Spinal cord (tissue), 10 donors: Measurements from ENCODE around the gene ATP13A1. TPM values are rescaled to one million over a fixed set of nuclear protein-coding genes. Genes with fewer than 3 reads are reported as not detected.
"Not testable (repeated sequence)": the region's sequence is repeated elsewhere in the genome, so short reads cannot be mapped to it uniquely, and the experiment has no call there.

Source experiments
- DNase-seq, 6 donors: peaks; one replicate each; pipeline versions ENCODE4 v3.0.0 to v3.0.0-alpha.2; 2013 to 2015; ENCODE audit warnings: low spot score in 6 of 6, low read depth in 4 of 6
- H3K27ac ChIP-seq: one replicate; pipeline ENCODE4 v1.5.1; 2013; ENCODE audit warnings: low read depth, low read length, control low read depth
- H3K27me3 ChIP-seq: one replicate; pipeline ENCODE4 v1.6.1; 2013; ENCODE audit warnings: low read length; ENCODE audit not compliant: control insufficient read depth, insufficient read depth
- H3K36me3 ChIP-seq: one replicate; pipeline ENCODE4 v1.6.1; 2013; ENCODE audit warnings: low read length; ENCODE audit not compliant: control insufficient read depth, insufficient read depth
- H3K4me1 ChIP-seq: one replicate; pipeline ENCODE4 v1.6.1; 2013; ENCODE audit warnings: low read length; ENCODE audit not compliant: control insufficient read depth, insufficient read depth
- H3K4me3 ChIP-seq: one replicate; pipeline ENCODE4 v1.5.1; 2013; ENCODE audit warnings: low read depth, low read length, control low read depth
- H3K9me3 ChIP-seq: one replicate; pipeline ENCODE4 v1.6.1; 2013; ENCODE audit warnings: low read length; ENCODE audit not compliant: control insufficient read depth, insufficient read depth
- WGBS: methylation state at CpG from one replicate; pipeline ENCODE4 v1.1.5; 2013; ENCODE audit warnings: missing lambda C conversion rate; ENCODE audit not compliant: insufficient coverage; 5-methylcytosine and 5-hydroxymethylcytosine counted together
- polyA plus RNA-seq, 2 donors: library from polyadenylated mRNA; unstranded; fragments of 120-200 nt; gene quantifications; one replicate each; pipeline ENCODE4 v1.2.1, GENCODE V29; 2013; ENCODE audit not compliant: insufficient read length in 2 of 2
- total RNA-seq, 2 donors: library from RNA; depleted of rRNA in 1 of 2; stranded (reverse); fragments of 120-200 nt in 1 of 2; fragments of >200 nt in 1 of 2; gene quantifications; one replicate each; pipeline versions ENCODE4 v1.2.3 to v1.2.4, GENCODE V29; 2013 to 2014
- donor health status: healthy.

Gene ATP13A1
- total and polyA plus RNA-seq, 4 donors = 21.3 to 82.2 (median 50.8) TPM

DNA sequence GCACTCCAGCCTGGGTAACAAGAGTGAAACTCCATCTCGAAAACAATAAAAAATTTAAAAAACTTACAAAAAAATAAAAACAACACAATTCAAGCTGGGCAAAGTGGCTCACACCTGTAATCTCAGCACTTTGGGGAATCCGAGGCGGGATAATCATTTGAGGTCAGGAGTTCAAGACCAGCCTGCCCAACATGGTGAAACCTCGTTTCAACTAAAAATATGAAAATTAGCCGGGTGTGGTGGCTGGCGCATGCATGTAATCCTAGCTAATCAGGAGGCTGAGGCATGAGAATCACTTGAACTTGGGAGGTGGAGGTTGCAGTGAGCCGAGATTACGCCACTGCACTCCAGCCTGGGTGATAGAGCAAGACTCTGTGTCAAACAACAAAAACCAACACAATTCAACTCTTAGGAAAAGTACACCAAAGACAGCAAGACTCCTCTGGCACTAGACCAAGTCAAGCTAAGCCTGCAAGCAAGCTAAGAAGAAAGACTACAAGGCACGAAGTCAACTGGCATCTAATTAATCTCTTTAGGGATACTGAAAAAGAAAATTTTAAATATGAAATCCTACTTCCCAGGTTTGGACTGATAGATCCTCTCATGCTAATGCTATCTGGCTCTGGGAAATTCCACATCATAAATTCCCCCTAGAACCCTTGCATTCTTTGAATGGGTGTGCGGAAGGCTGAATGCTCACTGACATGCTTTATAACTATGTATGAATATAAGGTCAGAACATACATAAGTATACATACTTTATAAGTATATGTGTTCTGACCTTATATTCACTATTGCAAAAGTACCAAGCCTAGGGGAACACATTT lies 52.9 kb downstream of the ATP13A1 start:
- Histone ChIP-seq H3K36me3 (peaks cover 11% of the 10 kb centered on the region), H3K4me3 (no peak overlapping the region), H3K27ac (no peak overlapping the region), H3K27me3 (no peaks in the 10 kb centered on the region), H3K9me3 (no peaks in the 10 kb centered on the region), H3K4me1 (no peaks in the 10 kb centered on the region)
- WGBS = 89% methylated on average over 6 of the region's 10 CpGs
- peak in 1 of 6 donors; percentile 34 for DNase-seq

DNA sequence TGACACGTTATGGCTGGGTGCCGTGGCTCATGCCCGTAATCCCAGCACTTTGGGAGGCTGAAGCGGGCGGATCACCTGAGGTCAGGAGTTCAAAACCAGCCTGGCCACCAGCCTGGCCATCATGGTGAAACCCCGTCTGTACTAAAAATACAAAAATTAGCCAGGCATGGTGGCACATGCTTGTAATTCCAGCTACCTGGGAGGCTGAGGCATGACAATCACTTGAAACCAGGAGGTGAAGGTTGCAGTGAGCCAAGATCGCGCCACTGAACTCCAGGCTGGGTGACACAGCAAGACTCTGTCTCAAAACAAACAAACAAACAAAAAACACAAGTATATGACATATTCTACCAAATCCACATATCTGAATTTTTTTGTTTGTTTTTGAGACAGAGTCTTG lies 56.8 kb downstream of the ATP13A1 start:
- H3K27ac ChIP-seq = not testable (repeated sequence)
- 96% methylated on average over 6 of the region's 8 CpGs for WGBS

DNA sequence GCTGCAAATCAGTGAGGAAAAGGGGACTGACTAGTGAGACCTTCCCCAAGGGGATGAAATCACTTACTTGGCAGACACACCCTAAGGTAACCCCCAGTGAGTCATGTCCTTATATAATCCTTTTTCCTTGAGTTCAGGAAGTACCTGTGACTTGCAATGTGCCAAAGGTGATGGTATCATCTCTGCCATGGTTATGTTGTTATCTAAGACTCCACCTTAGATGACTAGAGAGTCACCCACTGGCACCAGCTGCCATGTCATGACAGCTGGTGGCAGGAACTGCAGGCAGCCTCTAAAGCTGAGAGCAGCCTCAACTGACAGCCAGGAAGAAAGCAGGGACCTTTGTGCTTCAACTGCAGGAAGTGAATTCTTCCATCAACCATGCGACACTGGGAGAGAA lies 57.5 kb downstream of the ATP13A1 start:
- WGBS = no CpG with 5 or more reads among the region's 1 CpG
- no peak overlapping the region for H3K27ac ChIP-seq

More for the DNA sequence above, 56.8 kb downstream of the ATP13A1 start:
- H3K36me3 ChIP-seq = peaks cover 11% of the 10 kb centered on the region
- not testable (repeated sequence) for H3K27me3 ChIP-seq, H3K9me3 ChIP-seq, DNase-seq, H3K4me1 ChIP-seq, H3K4me3 ChIP-seq

DNA sequence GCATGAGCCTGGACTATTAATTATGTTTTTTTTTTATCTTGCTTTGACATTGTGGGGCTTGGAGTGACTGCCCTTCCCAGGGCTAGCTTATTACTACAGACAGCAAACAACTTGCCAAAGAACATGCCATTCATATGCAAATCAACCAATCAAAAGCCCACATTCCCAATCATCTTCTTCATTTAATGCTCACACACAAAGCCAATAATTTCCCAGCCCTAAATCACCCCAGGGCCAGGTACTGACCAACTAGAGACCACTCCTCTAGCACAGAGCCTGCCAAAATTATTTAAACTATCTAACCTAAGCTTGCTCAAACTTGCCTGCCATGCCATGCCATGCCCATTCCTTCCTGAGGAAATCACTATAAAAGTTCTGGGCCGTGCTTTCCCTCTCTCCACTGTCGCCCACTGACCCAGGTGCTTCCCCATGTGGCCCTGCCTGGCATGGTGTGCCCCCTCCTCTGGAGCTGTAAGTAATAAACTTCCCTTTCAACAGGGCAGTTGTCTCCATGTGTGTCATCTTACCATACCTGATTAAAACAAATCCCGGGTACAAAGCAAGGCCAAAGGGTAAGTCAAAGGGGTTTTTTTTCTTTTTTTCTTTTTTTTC lies 60.7 kb downstream of the ATP13A1 start:
- peaks cover 14% of the 10 kb centered on the region for H3K36me3 ChIP-seq
- WGBS = 21% methylated on average over 2 of the region's 3 CpGs
- no peak overlapping the region for H3K4me3 ChIP-seq
- DNase-seq = no peak
- no peak overlapping the region for H3K27ac ChIP-seq
- H3K27me3 ChIP-seq = no peaks in the 10 kb centered on the region
- no peaks in the 10 kb centered on the region for H3K4me1 ChIP-seq
- no peaks in the 10 kb centered on the region for H3K9me3 ChIP-seq

More for the DNA sequence above, 57.5 kb downstream of the ATP13A1 start:
- no peaks in the 10 kb centered on the region for H3K27me3 ChIP-seq
- DNase-seq = no peak
- peaks cover 11% of the 10 kb centered on the region for H3K36me3 ChIP-seq
- H3K4me1 ChIP-seq = no peaks in the 10 kb centered on the region
- H3K4me3 ChIP-seq = no peak overlapping the region
- H3K9me3 ChIP-seq = no peaks in the 10 kb centered on the region

DNA sequence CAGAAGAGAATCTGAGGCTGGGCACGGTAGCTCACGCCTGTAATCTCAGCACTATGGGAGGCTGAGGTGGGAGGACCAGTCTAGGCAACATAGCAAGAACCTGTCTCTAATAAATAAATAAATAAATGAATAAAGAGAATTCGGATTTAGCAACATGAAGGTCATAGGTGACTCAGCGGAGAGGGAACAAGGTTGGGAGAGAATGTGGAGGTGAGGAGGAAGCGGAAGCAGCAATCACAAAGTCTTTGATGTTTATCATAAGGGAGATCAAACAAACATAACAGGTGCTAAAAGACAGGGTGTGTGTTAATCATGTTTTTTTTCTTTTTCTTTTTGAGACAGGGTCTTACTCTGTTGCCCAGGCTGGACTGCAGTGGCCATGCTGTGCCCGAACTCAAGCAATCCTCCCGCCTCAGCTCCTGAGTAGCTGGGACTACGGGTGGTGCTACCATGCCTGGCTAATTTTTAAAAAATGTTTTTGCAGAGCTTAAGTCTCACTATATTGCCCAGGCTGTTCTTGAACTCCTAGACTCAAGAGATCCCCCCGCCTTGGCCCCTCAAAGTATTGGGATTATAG lies 61.3 kb downstream of the ATP13A1 start:
- no peak for DNase-seq
- no peak overlapping the region for H3K27ac ChIP-seq
- peaks cover 16% of the 10 kb centered on the region for H3K36me3 ChIP-seq
- no peaks in the 10 kb centered on the region for H3K27me3 ChIP-seq
- H3K4me3 ChIP-seq = no peak overlapping the region
- H3K4me1 ChIP-seq = no peaks in the 10 kb centered on the region
- H3K9me3 ChIP-seq = no peaks in the 10 kb centered on the region
- WGBS = 92% methylated on average over 5 of the region's 9 CpGs

DNA sequence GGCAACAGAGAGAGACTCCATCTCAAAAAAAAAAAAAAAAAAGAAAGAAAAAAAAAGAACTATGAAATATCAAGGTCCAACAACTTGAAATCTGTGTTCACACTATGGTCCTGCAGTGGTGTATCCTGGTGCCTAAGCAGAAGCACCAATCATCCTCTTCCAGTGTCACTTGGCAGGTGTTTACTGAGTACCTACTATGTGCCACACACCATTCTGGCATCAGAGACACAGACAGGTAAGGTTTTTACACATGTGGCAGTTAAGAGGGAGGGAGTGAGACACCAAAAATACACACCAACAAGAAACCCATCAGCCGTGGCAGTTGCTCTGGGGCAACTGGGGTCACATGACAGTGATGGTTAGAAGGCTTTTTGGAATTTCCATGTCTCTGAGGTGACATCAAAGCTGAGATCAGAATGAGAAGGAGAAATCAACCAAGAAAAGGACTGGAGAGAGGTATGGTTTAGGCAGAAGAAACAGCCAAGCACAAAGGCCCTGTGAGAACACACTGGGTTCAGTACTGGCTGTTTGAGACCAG lies 62.6 kb downstream of the ATP13A1 start:
- H3K9me3 ChIP-seq = no peaks in the 10 kb centered on the region
- no CpG with 5 or more reads among the region's 1 CpG for WGBS
- H3K4me3 ChIP-seq = no peak overlapping the region
- H3K36me3 ChIP-seq = peaks cover 18% of the 10 kb centered on the region
- DNase-seq = no peak
- H3K27ac ChIP-seq = no peak overlapping the region
- H3K4me1 ChIP-seq = no peaks in the 10 kb centered on the region
- H3K27me3 ChIP-seq = no peaks in the 10 kb centered on the region

DNA sequence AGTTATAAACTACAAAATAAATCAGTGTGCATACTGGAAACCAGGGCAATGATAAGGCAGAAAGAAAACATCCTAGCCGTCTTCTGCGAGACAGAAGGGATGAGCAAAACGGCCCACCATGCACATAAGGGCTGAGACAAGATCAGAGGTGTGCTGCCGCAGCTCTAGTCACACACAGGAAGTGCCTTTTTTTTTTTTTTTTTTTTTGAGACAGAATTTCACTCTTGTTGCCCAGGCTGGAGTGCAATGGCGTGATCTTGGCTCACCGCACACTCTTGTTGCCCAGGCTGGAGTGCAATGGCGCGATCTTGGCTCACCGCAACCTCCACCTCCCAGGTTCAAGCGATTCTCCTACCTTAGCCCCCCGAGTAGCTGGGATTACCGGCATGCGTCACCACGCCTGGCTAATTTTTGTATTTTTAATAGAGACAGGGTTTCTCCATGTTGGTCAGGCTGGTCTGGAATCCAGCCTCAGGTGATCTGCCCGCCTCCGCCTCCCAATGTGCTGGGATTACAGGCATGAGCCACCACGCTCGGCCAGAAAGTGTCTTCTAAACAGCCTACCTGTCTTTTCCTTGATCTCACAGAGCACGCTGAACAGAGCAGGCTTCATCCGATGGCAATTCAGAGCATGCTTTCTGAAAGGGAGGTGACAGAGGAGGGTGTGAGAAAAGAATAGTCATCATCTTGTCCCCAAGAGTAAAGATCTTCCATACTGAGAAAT lies 64.6 kb downstream of the ATP13A1 start:
- not testable (repeated sequence) for H3K4me3 ChIP-seq, H3K4me1 ChIP-seq, DNase-seq, H3K27ac ChIP-seq, H3K27me3 ChIP-seq, H3K9me3 ChIP-seq
- H3K36me3 ChIP-seq = peaks cover 25% of the 10 kb centered on the region
- WGBS = 98% methylated on average over 14 of the region's 20 CpGs

DNA sequence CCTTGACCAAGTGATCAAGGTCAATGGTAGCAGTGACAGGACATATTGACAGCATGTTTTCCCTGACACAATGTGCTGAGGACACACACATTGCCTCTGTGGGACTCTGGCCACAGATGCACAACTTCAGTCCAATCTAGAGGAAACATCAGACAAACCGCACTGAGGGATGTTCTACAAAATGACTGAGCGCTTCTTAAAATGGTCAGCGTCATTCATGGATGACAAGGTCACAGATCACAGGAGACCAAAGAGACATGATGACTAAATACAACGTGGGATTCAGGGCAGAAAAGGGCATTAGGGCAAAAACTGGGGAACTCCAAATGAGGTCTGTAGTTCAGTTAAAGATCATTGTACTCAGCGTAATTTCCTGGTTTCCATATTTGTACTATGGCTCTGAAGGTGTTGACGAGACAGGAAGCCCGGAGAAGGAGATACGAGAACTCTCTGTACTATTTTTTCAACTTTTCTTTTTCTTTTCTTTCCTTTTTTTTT lies 65.6 kb downstream of the ATP13A1 start:
- Histone ChIP-seq H3K4me1 (peaks cover 4% of the 10 kb centered on the region), H3K27me3 (no peaks in the 10 kb centered on the region), H3K9me3 (no peaks in the 10 kb centered on the region), H3K36me3 (peaks cover 34% of the 10 kb centered on the region), H3K27ac (no peak overlapping the region), H3K4me3 (no peak overlapping the region)
- WGBS = 88% methylated on average over 4 of the region's 8 CpGs
- no peak for DNase-seq
